Adrenal gland (tissue), 12 donors: ENCODE data around the gene CSNK1A1. TPM values are rescaled to one million over a fixed set of nuclear protein-coding genes. Genes with fewer than 3 reads are reported as not detected.
A peak's percentile ranks its signal among the peaks of the same experiment; 100 is the strongest.

Source experiments
- DNase-seq, 7 donors: peaks; one replicate each; pipeline ENCODE4 v3.0.0-alpha.2; 2019 to 2020
- H3K27ac ChIP-seq, 5 donors: fragments of 200-600 bp; sonication (generic) in 4 of 5; 1 replicate in 3 of 5; 2 replicates in 2 of 5; pipeline versions ENCODE4 v1.5.1 to v1.8.0; 2016 to 2020; ENCODE audit warnings: mild to moderate bottlenecking in 1 of 5
- H3K27me3 ChIP-seq: fragments of 200-600 bp; 2 replicates; pipeline ENCODE4 v1.8.0; 2021
- H3K36me3 ChIP-seq, 2 donors: fragments of 200-600 bp; replicated peaks in 1 of 2; 1 replicate in 1 of 2; 2 replicates in 1 of 2; pipeline versions ENCODE4 v1.5.1 to v1.8.0; 2018 to 2022
- H3K4me1 ChIP-seq, 2 donors: fragments of 200-600 bp; replicated peaks in 1 of 2; 1 replicate in 1 of 2; 2 replicates in 1 of 2; pipeline versions ENCODE4 v1.5.1 to v1.8.0; 2018 to 2021
- H3K4me3 ChIP-seq, 4 donors: fragments of 200-600 bp; sonication (generic) in 3 of 4; one replicate each; pipeline ENCODE4 v1.5.1; 2016 to 2018
- H3K9me3 ChIP-seq, 3 donors: fragments of 200-600 bp; sonication (generic) in 1 of 3; replicated peaks in 1 of 3; 1 replicate in 2 of 3; 2 replicates in 1 of 3; pipeline versions ENCODE4 v1.5.1 to v1.8.0; 2016 to 2021
- CTCF ChIP-seq, 6 experiments: fragments of 450-650 bp in 4 of 6; fragments of 200-600 bp in 2 of 6; sonication (generic) in 1 of 6; IDR thresholded peaks; 1 replicate in 5 of 6; 2 replicates in 1 of 6; pipeline versions ENCODE4 v1.5.1 to v1.8.0; 2016 to 2021; ENCODE audit warnings: antibody characterized with exemption in 6 of 6, mild to moderate bottlenecking in 2 of 6, moderate library complexity in 1 of 6
- POLR2A ChIP-seq, 2 donors: fragments of 450-650 bp; IDR thresholded peaks; one replicate each; pipeline ENCODE4 v1.6.1; 2017; ENCODE audit warnings: antibody characterized with exemption in 2 of 2, mild to moderate bottlenecking in 2 of 2, moderate library complexity in 1 of 2
- WGBS, 4 donors: extraction: QIAGEN DNeasy Blood & Tissue Kit in 2 of 4; methylation state at CpG; one replicate each; pipeline versions ENCODE4 v1.1.5 to v1.1.7; 2013 to 2017; 5-methylcytosine and 5-hydroxymethylcytosine counted together
- intact Hi-C, 2 donors: fragments of 100-400 bp; cut with DNase I; formaldehyde crosslinking; loops; one replicate each; pipeline versions ENCODE4 v1.14.1 to v1.15.0; 2022 to 2023
- polyA plus RNA-seq, 3 donors: library from polyadenylated mRNA; stranded (reverse); fragments of 200-250 nt in 2 of 3; fragments of 350-450 nt in 1 of 3; fragmentation: Illumina TruSeq in 1 of 3; extraction: RNeasy Lipid Tissue Mini Kit (QIAGEN cat#74804) in 1 of 3; gene quantifications; one replicate each; pipeline ENCODE4 v1.2.3, GENCODE V29; 2013 to 2014
- total RNA-seq, 9 donors: library from RNA; depleted of rRNA in 4 of 9; stranded (reverse); fragments of >200 nt in 4 of 9; fragments of 120-200 nt in 1 of 9; fragmentation: NEBNext Ultra II Directional in 1 of 9; extraction: Animal tissue kit (Norgen Biotek cat#: 25700) in 1 of 9; gene quantifications; one replicate each; pipeline versions ENCODE4 v1.1.0 to v1.2.4, GENCODE V29; 2013 to 2023
- donor health status: healthy with polysubstance abuse.
- donor health status: Bipolar disorder and iron deficiency.
- donor health status: DM: yes; HTN: yes; CAD: no.
- donor health status: DM: no; HTN: no; CAD: no.
- donor health status: DM: no; HTN: no; CAD: no.
- donor health status: DM: yes; HTN: yes; CAD: no.

CSNK1A1 gene
- total and polyA plus RNA-seq, 12 donors, result 51.0 to 301 (median 220) TPM

GRCh38 chr5:149585910-149586309 is 34.7 kb upstream of the CSNK1A1 start:
- no peak for TF ChIP-seq CTCF (IDR thresholded peaks at IDR 0.05)
- TF ChIP-seq POLR2A (IDR thresholded peaks at IDR 0.05), result no peak
- Histone ChIP-seq H3K27me3 (no peaks in the 10 kb centered on the region), H3K9me3 (no peaks in the 10 kb centered on the region), H3K4me1 (peaks cover 11 to 46% of the 10 kb centered on the region in 2 donors), H3K27ac (no peak overlapping the region), H3K36me3 (no peaks in the 10 kb centered on the region), H3K4me3 (no peak overlapping the region)
- DNase-seq, result no peak
- intact Hi-C loops, result no loop called here

GRCh38 chr5:149584121-149584520 is 32.9 kb upstream of the CSNK1A1 start:
- TF ChIP-seq POLR2A (IDR thresholded peaks at IDR 0.05) (no peak), CTCF (IDR thresholded peaks at IDR 0.05) (no peak)
- no peaks in the 10 kb centered on the region for H3K9me3 ChIP-seq
- intact Hi-C loops, result no loop called here
- no peak overlapping the region for H3K4me3 ChIP-seq
- peak overlapping the region in 2 of 5 donors; percentile 37 to 56 for H3K27ac ChIP-seq
- no peaks in the 10 kb centered on the region for H3K36me3 ChIP-seq
- 58 to 83% (median 61%) methylated on average over 2 of the region's 2 CpGs for WGBS, 4 donors
- no peaks in the 10 kb centered on the region for H3K27me3 ChIP-seq
- peaks cover 11 to 51% of the 10 kb centered on the region in 2 donors for H3K4me1 ChIP-seq
- no peak for DNase-seq

GRCh38 chr5:149583394-149583793 is 32.2 kb upstream of the CSNK1A1 start:
- no peaks in the 10 kb centered on the region for H3K9me3 ChIP-seq

GRCh38 chr5:149581931-149582768 is 30.9 kb upstream of the CSNK1A1 start:
- TF ChIP-seq POLR2A (IDR thresholded peaks at IDR 0.05) (no peak), CTCF (IDR thresholded peaks at IDR 0.05) (no peak)
- Histone ChIP-seq H3K27ac (peak overlapping the region in 2 of 5 donors; percentile 75 to 88), H3K9me3 (no peaks in the 10 kb centered on the region), H3K27me3 (no peaks in the 10 kb centered on the region), H3K36me3 (no peaks in the 10 kb centered on the region), H3K4me1 (peaks cover 11 to 46% of the 10 kb centered on the region in 2 donors), H3K4me3 (peak overlapping the region in 1 of 4 donors; percentile 90)
- 48 to 62% (median 55%) methylated on average over 9 of the region's 9 CpGs for WGBS, 4 donors
- no peak for DNase-seq
- intact Hi-C loops, result no loop called here

More at GRCh38 chr5:149583394-149583793, 32.2 kb upstream of the CSNK1A1 start:
- intact Hi-C loops, result no loop called here
- Histone ChIP-seq H3K36me3 (no peaks in the 10 kb centered on the region), H3K27ac (peak overlapping the region in 2 of 5 donors; percentile 13 to 56), H3K27me3 (no peaks in the 10 kb centered on the region), H3K4me3 (no peak overlapping the region), H3K4me1 (peaks cover 11 to 51% of the 10 kb centered on the region in 2 donors)
- peak in 3 of 7 donors; percentile 29 to 64 (median 39) for DNase-seq
- no peak for TF ChIP-seq POLR2A (IDR thresholded peaks at IDR 0.05)
- TF ChIP-seq CTCF (IDR thresholded peaks at IDR 0.05), result no peak
- 59 to 100% (median 94%) methylated on average over 1 of the region's 1 CpG for WGBS, 4 donors
